ENCODE results near the gene GABRG3. TPM values are rescaled to one million over a fixed set of nuclear protein-coding genes. Genes with fewer than 3 reads are reported as not detected.

GABRG3 gene
- total RNA-seq, 1 donor from 2014 or later = 0.54 TPM

DNA sequence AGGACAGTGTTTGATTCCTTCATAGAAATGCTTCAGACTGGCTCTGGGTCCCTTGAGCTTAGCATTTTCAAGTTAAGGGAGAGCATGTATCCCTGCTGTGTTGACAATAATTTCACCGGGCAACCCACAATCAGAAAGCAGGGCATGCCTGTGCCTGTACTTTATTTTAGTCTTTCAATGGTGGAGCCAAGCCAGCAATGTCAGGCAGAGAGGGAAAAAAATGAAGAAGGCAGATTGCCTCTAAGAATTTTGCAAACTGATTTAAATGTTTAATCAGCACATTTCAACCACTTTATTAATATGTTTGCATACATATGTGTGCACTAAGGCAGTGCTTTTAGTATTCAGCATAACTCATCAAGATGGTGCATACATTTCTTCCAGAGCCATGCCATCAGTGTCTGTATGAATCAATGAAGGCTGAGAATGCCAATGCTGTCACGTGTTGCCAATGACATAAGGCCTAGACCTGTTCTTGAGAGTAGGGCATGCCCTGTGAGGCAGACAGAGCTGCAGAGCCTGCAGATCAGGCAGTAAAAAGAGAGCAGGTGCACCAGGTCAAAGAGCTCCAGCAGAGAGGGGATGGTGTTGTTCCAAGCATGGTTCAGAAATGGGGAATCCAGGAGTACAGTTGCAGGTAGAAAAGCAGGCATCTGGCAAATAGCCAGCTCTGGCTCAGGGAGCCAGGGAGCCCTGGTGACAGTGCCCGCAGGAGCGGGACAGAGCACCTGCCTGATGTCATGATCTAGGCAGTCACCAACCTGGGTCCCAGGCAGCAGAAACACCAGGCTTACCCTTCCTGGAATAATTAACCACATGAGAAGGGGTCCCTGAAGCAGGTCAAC lies 508.5 kb downstream of the GABRG3 start:
- no peak overlapping the region for H3K27ac Mint-ChIP-seq (ENCODE audit: unreplicated experiment)
- no peaks in the 10 kb centered on the region for H3K9me3 ChIP-seq (ENCODE audit: insufficient read depth, low read depth, low read length)
- no peak for FAIRE-seq

DNA sequence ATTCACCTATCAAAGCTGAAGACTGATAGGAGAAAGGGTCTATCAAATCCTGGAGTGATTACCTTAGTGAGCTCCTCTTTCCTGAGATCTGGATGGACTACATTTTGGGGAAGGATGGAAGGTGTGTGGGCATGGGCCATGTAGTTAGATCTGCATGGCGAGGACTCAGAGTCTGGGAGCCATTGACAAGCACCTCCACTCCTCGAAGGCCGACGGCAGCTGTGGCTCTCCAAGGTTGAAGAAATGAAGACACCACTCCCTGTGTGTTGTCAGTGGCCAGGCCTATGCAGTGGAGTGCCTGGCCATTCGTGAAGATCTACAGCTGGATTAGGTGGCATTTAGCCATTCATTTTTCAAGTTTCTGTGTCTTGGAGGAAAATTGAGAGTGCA lies 509.2 kb downstream of the GABRG3 start:
- Histone ChIP-seq H3K27me3 (ENCODE audit: insufficient read depth, low read length) (no peaks in the 10 kb centered on the region), H3K27ac (ENCODE audit: low read depth, low read length) (no peak overlapping the region), H3K4me3 (ENCODE audit: insufficient read depth, low read depth, low read length) (no peak overlapping the region), H3K4me1 (ENCODE audit: insufficient read depth, low read length) (no peaks in the 10 kb centered on the region), H3K9me3 (ENCODE audit: insufficient read depth, low read depth, low read length) (no peaks in the 10 kb centered on the region), H3K4me2 (ENCODE audit: low read length) (no peak overlapping the region), H3K36me3 (ENCODE audit: insufficient read depth, low read length) (no peaks in the 10 kb centered on the region), H3K9ac (ENCODE audit: low read length) (no peak overlapping the region), H3K79me2 (ENCODE audit: insufficient read depth, low read length) (no peaks in the 10 kb centered on the region), H4K20me1 (ENCODE audit: insufficient read depth, low read length) (no peaks in the 10 kb centered on the region), H2AFZ (ENCODE audit: low read depth, low read length) (no peak overlapping the region)
- FAIRE-seq (no peak), DNase-seq (ENCODE audit: low read depth) (no peak)
- Mint-ChIP-seq H3K36me3 (ENCODE audit: low read depth, unreplicated experiment) (no peaks in the 10 kb centered on the region), H3K27ac (ENCODE audit: unreplicated experiment) (no peak overlapping the region), H3K4me1 (ENCODE audit: low read depth, unreplicated experiment) (no peaks in the 10 kb centered on the region), H3K4me3 (ENCODE audit: unreplicated experiment) (no peak overlapping the region), H3K27me3 (ENCODE audit: low read depth, unreplicated experiment) (no peaks in the 10 kb centered on the region), H3K9me3 (ENCODE audit: unreplicated experiment) (no peaks in the 10 kb centered on the region)
- TF ChIP-seq EZH2 (IDR thresholded peaks at IDR 0.05; ENCODE audit: insufficient read depth, low read length) = no peak
- TF ChIP-seq, protein P1, sequence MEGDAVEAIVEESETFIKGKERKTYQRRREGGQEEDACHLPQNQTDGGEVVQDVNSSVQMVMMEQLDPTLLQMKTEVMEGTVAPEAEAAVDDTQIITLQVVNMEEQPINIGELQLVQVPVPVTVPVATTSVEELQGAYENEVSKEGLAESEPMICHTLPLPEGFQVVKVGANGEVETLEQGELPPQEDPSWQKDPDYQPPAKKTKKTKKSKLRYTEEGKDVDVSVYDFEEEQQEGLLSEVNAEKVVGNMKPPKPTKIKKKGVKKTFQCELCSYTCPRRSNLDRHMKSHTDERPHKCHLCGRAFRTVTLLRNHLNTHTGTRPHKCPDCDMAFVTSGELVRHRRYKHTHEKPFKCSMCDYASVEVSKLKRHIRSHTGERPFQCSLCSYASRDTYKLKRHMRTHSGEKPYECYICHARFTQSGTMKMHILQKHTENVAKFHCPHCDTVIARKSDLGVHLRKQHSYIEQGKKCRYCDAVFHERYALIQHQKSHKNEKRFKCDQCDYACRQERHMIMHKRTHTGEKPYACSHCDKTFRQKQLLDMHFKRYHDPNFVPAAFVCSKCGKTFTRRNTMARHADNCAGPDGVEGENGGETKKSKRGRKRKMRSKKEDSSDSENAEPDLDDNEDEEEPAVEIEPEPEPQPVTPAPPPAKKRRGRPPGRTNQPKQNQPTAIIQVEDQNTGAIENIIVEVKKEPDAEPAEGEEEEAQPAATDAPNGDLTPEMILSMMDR (IDR thresholded peaks at IDR 0.05; ENCODE audit: insufficient read depth, low read depth, low read length) = no peak

More for the DNA sequence above, 508.5 kb downstream of the GABRG3 start:
- Histone ChIP-seq H3K4me1 (ENCODE audit: insufficient read depth, low read length) (no peaks in the 10 kb centered on the region), H3K27me3 (ENCODE audit: insufficient read depth, low read length) (no peaks in the 10 kb centered on the region), H3K36me3 (ENCODE audit: insufficient read depth, low read length) (no peaks in the 10 kb centered on the region), H3K27ac (ENCODE audit: low read depth, low read length) (no peak overlapping the region), H3K79me2 (ENCODE audit: insufficient read depth, low read length) (no peaks in the 10 kb centered on the region), H4K20me1 (ENCODE audit: insufficient read depth, low read length) (no peaks in the 10 kb centered on the region), H2AFZ (ENCODE audit: low read depth, low read length) (no peak overlapping the region), H3K4me2 (ENCODE audit: low read length) (no peak overlapping the region), H3K9ac (ENCODE audit: low read length) (no peak overlapping the region), H3K4me3 (ENCODE audit: insufficient read depth, low read depth, low read length) (no peak overlapping the region)
- TF ChIP-seq, protein P1 (IDR thresholded peaks at IDR 0.05; ENCODE audit: insufficient read depth, low read depth, low read length) = no peak
- no peak for TF ChIP-seq EZH2 (IDR thresholded peaks at IDR 0.05; ENCODE audit: insufficient read depth, low read length)
- H3K27me3 Mint-ChIP-seq (ENCODE audit: low read depth, unreplicated experiment) = no peaks in the 10 kb centered on the region
- no peaks in the 10 kb centered on the region for H3K36me3 Mint-ChIP-seq (ENCODE audit: low read depth, unreplicated experiment)
- H3K4me1 Mint-ChIP-seq (ENCODE audit: low read depth, unreplicated experiment) = no peaks in the 10 kb centered on the region
- H3K9me3 Mint-ChIP-seq (ENCODE audit: unreplicated experiment) = no peaks in the 10 kb centered on the region
- DNase-seq (ENCODE audit: low read depth) = no peak
- no peak overlapping the region for H3K4me3 Mint-ChIP-seq (ENCODE audit: unreplicated experiment)

DNA sequence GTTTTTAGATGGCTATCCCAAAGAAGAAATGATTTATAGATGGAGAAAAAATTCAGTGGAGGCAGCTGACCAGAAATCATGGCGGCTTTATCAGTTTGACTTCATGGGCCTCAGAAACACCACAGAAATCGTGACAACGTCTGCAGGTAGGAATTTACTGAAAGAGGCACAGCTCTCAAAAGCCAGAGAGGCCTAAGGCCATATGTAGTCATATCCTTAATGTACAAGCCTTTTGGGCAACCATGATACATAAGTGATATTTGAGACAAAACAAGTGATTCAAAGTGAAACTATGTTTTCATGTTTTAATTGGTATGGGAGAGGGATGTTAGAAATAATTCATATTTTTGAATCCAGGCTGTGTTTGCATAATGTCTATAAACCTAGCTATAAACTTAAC lies 509.7 kb downstream of the GABRG3 start:
- no peaks in the 10 kb centered on the region for H3K4me1 Mint-ChIP-seq (ENCODE audit: low read depth, unreplicated experiment)
- TF ChIP-seq EZH2 (IDR thresholded peaks at IDR 0.05; ENCODE audit: insufficient read depth, low read length) = no peak
- TF ChIP-seq, protein P1 (IDR thresholded peaks at IDR 0.05; ENCODE audit: insufficient read depth, low read depth, low read length) = no peak
- DNase-seq (ENCODE audit: low read depth) (no peak), FAIRE-seq (no peak)
- no peaks in the 10 kb centered on the region for H3K9me3 Mint-ChIP-seq (ENCODE audit: unreplicated experiment)
- H3K79me2 ChIP-seq (ENCODE audit: insufficient read depth, low read length) = no peaks in the 10 kb centered on the region
- H3K4me1 ChIP-seq (ENCODE audit: insufficient read depth, low read length) = no peaks in the 10 kb centered on the region
- no peaks in the 10 kb centered on the region for H3K27me3 Mint-ChIP-seq (ENCODE audit: low read depth, unreplicated experiment)
- no peak overlapping the region for H3K27ac ChIP-seq (ENCODE audit: low read depth, low read length)
- no peaks in the 10 kb centered on the region for H4K20me1 ChIP-seq (ENCODE audit: insufficient read depth, low read length)
- no peak overlapping the region for H3K4me2 ChIP-seq (ENCODE audit: low read length)
- no peaks in the 10 kb centered on the region for H3K36me3 ChIP-seq (ENCODE audit: insufficient read depth, low read length)
- H3K27ac Mint-ChIP-seq (ENCODE audit: unreplicated experiment) = no peak overlapping the region
- no peak overlapping the region for H3K4me3 Mint-ChIP-seq (ENCODE audit: unreplicated experiment)
- no peaks in the 10 kb centered on the region for H3K27me3 ChIP-seq (ENCODE audit: insufficient read depth, low read length)
- no peak overlapping the region for H2AFZ ChIP-seq (ENCODE audit: low read depth, low read length)
- H3K9ac ChIP-seq (ENCODE audit: low read length) = no peak overlapping the region
- H3K4me3 ChIP-seq (ENCODE audit: insufficient read depth, low read depth, low read length) = no peak overlapping the region
- no peaks in the 10 kb centered on the region for H3K9me3 ChIP-seq (ENCODE audit: insufficient read depth, low read depth, low read length)
- H3K36me3 Mint-ChIP-seq (ENCODE audit: low read depth, unreplicated experiment) = no peaks in the 10 kb centered on the region

Data from astrocyte (in vitro differentiated cells and primary cell).